ENCODE measurements around the gene ACOT4.
A peak's percentile ranks its signal among the peaks of the same experiment; 100 is the strongest.
"Not testable (repeated sequence)": the region's sequence is repeated elsewhere in the genome, so short reads cannot be mapped to it uniquely, and the experiment has no call there.

ACOT4 gene

GRCh38 chr14:73634011-73634833 lies 42.5 kb downstream of the ACOT4 start:
- peak; percentile 69 for DNase-seq (ENCODE audit: low spot score)

- DNase-seq (ENCODE audit: low spot score), result not testable (repeated sequence)
These were observed 44.7 kb downstream of the ACOT4 start for GRCh38 chr14:73636355-73636754.

GRCh38 chr14:73637830-73638229 lies 46.2 kb downstream of the ACOT4 start:
- no peak for DNase-seq (ENCODE audit: low spot score)

GRCh38 chr14:73640796-73641365 lies 49.2 kb downstream of the ACOT4 start:
- no peak for DNase-seq (ENCODE audit: low spot score)

- peak; percentile 94 for DNase-seq (ENCODE audit: low spot score)
These were observed 53.0 kb downstream of the ACOT4 start, which contains the start of gene DNAL1 for GRCh38 chr14:73644531-73645247. Gene DNAL1 (plus strand): TSS chr14:73644986. CDS start chr14:73645040, 54 bp downstream.

GRCh38 chr14:73645248-73645610 lies 53.6 kb downstream of the ACOT4 start:
- DNase-seq (ENCODE audit: low spot score), result no peak
